Stromal cell of bone marrow (primary cell): Measurements from ENCODE around the gene DUOXA1.

Experiments
- DNase-seq: peaks from one replicate; pipeline ENCODE4 v3.0.0-alpha.2; 2012; ENCODE audit warnings: low read depth

The DUOXA1 gene, protein sequence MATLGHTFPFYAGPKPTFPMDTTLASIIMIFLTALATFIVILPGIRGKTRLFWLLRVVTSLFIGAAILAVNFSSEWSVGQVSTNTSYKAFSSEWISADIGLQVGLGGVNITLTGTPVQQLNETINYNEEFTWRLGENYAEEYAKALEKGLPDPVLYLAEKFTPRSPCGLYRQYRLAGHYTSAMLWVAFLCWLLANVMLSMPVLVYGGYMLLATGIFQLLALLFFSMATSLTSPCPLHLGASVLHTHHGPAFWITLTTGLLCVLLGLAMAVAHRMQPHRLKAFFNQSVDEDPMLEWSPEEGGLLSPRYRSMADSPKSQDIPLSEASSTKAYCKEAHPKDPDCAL

GRCh38 chr15:45129651-45130129, at the start of gene DUOXA1, which contains the start of gene DUOX1:
TSS of gene DUOXA1 (minus strand) at chr15:45129879. CDS start at chr15:45123014, 6,865 bp downstream.
TSS of gene DUOX1 (plus strand) at chr15:45129994. CDS start at chr15:45131967, 1,973 bp downstream.
- DNase-seq: no peak

GRCh38 chr15:45177285-45177684, 47.6 kb upstream of the DUOXA1 start:
- no peak for DNase-seq

DNA sequence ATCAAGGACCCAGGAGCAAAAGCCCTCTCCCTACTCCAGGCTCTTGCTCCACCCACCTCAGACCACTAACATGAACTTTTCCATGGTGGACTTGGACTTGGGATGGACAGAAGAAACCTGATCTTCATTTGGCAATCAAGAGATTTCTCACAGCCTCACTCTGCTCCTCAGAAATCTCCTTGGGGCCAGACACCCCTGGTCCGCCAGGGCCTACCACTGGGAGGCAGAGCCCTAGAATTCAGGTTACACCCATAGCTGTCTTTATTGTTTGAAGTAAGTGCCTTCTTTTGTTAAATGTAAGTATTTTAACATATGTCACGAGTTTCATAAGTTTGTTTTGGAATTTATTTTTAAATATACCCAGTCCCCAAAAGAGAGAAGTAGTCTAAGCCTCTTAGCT, 44.9 kb upstream of the DUOXA1 start:
- no peak for DNase-seq

DNA sequence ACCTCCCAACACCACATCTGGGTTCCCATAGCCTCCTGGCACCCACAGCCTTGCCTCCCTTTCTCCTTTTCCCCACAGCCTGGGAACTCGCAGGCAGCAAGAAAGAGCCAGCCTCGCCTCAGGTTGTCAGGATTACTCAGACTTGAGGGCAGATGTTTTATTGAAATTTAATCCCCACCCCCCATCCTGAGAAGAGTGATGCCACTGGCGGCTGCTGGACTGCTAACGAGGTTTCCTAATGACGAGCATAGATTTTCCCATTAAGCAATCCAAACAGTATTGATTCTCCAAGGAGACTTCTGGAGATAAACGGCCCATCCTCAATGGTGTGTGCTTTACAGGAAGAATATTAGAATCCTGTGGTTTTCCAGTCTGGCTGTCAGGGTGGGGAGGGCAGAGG, 44.4 kb upstream of the DUOXA1 start:
- DNase-seq: no peak

DNA sequence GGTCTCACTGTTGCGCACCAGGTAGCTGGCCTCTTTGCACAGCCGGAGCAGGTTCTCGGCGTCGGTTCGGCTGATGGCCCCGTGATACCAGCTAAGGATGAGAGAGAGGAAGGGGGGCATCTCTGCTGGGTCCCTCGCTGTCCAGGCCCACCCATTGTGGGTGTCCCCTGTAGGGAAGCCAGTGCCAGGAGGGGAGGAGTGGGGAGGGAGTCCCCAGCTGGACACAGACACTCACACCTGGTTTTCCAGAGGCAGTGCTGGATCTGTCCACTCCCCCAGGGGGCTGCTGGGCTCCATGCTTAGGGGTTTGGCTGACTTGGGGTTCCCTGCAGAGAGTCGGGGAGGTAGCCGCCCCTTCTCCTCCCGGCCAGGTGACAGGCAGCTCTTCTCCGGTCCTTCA, 42.2 kb upstream of the DUOXA1 start:
- DNase-seq: no peak

GRCh38 chr15:45169608-45170480, 40.2 kb upstream of the DUOXA1 start:
- no peak for DNase-seq

GRCh38 chr15:45168751-45169551, 39.3 kb upstream of the DUOXA1 start:
- no peak for DNase-seq

GRCh38 chr15:45168286-45168685, 38.6 kb upstream of the DUOXA1 start:
- DNase-seq: no peak

- DNase-seq: no peak
Observed at GRCh38 chr15:45167631-45168205, 38.0 kb upstream of the DUOXA1 start.

- DNase-seq: peak; percentile 70
Observed at GRCh38 chr15:45166834-45167630, 37.4 kb upstream of the DUOXA1 start.

DNA sequence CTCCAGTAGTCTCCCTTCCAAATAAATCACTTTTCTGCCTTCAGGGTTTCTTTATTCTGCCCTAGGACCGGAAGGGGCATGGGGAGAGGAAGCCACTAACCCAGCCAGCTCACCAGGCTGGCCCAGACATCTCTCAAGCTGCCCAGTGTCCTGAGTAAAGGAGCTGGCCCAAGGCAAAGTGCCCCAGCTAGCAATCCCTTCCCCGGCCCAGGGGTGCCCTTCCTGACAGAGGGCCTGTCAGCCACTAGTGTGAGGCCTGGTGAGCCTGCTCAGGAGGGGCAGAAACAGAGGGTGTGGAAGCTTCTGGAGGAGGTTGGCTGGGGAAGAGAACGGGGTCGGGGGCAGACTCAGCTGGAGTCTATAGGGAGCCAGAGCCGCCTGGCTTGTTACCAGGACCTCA, 35.9 kb upstream of the DUOXA1 start:
- DNase-seq: no peak

DNA sequence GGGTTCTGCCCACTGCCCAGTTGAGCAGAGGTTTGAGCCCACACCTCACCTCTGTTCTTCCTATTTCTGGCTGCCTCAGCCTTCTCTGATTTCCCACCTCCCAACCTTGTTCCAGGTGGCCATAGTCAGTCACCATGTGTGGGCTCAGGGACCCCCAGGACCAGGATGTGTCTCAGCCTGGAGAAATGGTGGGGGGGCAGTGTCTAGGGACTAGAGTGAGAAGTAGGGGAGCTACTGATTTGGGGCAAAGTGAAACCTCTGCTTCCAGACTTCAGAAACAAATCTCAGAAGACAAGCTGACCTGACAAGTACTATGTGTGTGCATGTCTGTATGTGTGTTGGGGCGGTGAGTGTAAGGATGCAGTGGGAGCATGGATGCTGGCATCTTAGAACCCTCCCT, 35.2 kb upstream of the DUOXA1 start:
- no peak for DNase-seq

DNA sequence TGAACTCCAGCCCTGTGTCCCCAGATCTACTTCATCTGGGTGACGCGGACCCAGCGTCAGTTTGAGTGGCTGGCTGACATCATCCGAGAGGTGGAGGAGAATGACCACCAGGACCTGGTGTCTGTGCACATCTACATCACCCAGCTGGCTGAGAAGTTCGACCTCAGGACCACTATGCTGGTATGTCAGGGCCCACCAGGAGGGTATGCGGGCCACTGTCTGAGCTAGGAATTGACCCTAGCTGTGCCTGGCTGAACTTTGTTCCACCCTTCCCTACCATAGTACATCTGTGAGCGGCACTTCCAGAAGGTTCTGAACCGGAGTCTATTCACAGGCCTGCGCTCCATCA, 33.8 kb upstream of the DUOXA1 start:
- no peak for DNase-seq

DNA sequence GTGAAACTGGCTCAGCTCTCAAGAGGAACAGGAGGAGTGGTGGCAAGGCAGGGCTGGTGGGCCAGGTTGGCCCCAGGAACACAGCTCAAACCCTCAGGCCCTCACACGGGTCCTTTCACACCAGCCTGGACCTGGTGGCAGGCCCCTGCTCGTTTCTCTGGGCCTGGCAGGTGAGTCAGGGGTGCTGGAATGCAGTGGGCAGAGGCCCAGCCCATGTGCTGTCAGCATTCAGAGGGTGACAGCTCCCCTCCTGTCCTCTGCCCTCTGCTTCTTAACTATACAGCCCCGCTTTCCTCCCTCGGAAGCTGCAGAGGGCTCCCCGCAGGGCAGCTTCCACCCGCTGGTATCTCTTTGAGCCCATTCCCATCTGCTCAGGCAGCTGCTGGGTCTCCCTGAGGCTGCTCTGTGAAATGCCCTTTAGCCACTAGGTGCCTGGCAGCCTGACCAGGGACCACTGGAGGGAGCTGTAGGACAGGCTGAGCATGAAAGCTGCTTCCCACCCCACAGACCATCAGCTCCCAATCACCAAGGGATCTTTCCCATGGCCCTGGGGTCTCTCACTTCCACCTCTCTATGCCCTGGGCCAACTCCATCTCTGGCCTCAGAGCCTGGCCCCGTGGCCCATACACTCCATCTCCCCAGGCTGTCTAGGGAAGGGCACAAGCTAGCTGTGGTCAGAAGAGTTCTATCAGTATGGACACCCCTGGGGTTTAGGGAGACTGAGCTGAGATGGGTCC, 33.3 kb upstream of the DUOXA1 start:
- peak; percentile 55 for DNase-seq

- no peak for DNase-seq
Observed at GRCh38 chr15:45161666-45162065, 32.0 kb upstream of the DUOXA1 start.

GRCh38 chr15:45157974-45158373, 28.3 kb upstream of the DUOXA1 start:
- DNase-seq: peak; percentile 92

DNA sequence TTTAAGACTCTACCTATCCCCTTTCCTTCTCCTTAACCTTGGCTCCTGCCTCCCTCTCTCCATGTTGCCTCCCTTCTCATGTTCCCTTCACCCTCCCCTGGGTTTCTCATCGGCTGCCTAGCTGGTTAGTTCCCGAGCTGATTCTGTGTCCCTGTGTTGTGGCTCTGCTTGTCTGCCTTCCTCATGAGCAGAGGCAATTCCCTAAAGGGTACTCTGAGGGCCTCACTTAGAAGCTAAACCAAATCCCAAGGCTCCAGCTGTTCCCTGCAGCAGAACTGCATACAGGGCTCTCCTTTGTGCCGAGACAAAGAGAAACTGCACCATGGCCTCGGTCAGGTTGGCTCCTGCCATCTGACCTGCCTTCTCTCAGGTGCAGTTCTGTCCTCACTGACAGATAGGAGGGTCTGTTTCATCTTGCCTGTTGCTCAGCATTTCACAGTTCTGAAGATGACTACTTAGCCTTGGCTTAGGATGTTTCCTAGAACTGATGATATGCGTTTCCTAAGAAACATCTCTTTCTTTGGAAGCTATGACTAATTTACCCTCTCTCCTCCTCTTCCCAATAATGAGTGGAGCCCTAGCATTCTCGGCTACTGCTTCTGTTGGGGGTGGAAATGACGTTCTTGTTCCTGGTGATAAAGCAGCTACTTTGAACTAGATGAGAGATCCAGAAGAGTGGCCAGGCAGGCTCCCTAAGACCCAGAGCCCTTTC, 27.2 kb upstream of the DUOXA1 start:
- DNase-seq: peak; percentile 90

- no peak for DNase-seq
Observed at GRCh38 chr15:45155739-45156138, 26.1 kb upstream of the DUOXA1 start.

DNA sequence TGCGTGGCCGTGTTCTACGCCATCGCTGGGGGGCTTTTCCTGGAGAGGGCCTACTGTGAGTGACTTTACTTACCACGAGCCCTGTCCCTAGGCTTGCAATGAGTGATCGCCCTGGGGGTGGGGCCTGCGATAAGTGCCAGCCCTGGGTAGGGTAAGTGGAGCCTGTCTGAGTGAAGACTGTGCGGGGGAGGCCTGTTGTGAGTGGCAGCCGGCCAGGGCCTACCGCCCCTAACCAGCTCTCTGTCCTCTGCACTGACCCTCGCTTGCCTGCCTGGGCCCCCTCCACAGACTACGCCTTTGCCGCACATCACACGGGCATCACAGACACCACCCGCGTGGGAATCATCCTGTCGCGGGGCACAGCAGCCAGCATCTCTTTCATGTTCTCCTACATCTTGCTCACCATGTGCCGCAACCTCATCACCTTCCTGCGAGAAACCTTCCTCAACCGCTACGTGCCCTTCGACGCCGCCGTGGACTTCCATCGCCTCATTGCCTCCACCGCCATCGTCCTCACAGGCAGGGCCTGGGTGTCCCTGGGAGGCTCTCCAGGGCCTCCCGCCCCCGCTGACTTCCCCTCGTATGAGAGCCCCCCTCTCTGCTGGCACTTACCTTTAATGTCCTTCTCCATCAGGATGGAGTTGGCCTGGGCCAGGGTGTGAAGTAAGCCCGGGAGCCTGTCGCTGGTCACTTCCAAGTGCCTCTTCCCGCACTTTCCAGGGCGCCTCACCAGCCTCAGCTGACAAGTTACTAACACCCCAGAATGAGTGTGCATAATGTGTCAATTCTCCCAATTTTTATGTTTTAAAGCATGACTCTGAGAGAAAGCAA, 22.5 kb upstream of the DUOXA1 start:
- no peak for DNase-seq
